Skeletal muscle cell (primary cell): ENCODE results near the gene PHKG2.
"Not testable (repeated sequence)": the region's sequence is repeated elsewhere in the genome, so short reads cannot be mapped to it uniquely, and the experiment has no call there.

Source experiments
- DNase-seq: peaks from one replicate; pipeline ENCODE4 v3.0.0-alpha.2; 2010; ENCODE audit warnings: low read depth
- H3K4me3 ChIP-seq: 2 replicates; pipeline ENCODE4 v1.5.1; 2011; ENCODE audit warnings: low read depth, mild to moderate bottlenecking, control low read depth, low read length, moderate library complexity

The PHKG2 gene

GRCh38 chr16:30747799-30748633 lies at the start of gene PHKG2:
PHKG2 (plus strand) TSS chr16:30748425; CDS start chr16:30748821, 396 bp downstream.
- peak within 1 kb of the TSS; percentile 71 for H3K4me3 ChIP-seq
- peak; percentile 95 for DNase-seq

- DNase-seq = peak; percentile 25
- H3K4me3 ChIP-seq = peak within 1 kb of the TSS; percentile 92
Observed at GRCh38 chr16:30698816-30699614, 49.2 kb upstream of the PHKG2 start, which contains the start of gene SRCAP. SRCAP (plus strand) TSS chr16:30699171; CDS start chr16:30700825, 1,654 bp downstream.

- DNase-seq = no peak
- H3K4me3 ChIP-seq = peak overlapping the region; percentile 92
Observed at GRCh38 chr16:30699615-30700099, 48.6 kb upstream of the PHKG2 start.

- no peak overlapping the region for H3K4me3 ChIP-seq
Observed at GRCh38 chr16:30700491-30700890, 47.7 kb upstream of the PHKG2 start.

GRCh38 chr16:30700971-30701370 lies 47.3 kb upstream of the PHKG2 start:
- no peak overlapping the region for H3K4me3 ChIP-seq
- no peak for DNase-seq

More at GRCh38 chr16:30700491-30700890, 47.7 kb upstream of the PHKG2 start:
- no peak for DNase-seq

GRCh38 chr16:30703071-30703470 lies 45.2 kb upstream of the PHKG2 start:
- H3K4me3 ChIP-seq, DNase-seq: not testable (repeated sequence)

- no peak for DNase-seq
- H3K4me3 ChIP-seq = no peak overlapping the region
Observed at GRCh38 chr16:30703971-30704370, 44.3 kb upstream of the PHKG2 start.

- DNase-seq = no peak
- no peak overlapping the region for H3K4me3 ChIP-seq
Observed at GRCh38 chr16:30706046-30706445, 42.2 kb upstream of the PHKG2 start.

- DNase-seq = no peak
- no peak overlapping the region for H3K4me3 ChIP-seq
Observed at GRCh38 chr16:30710971-30711370, 37.3 kb upstream of the PHKG2 start.

GRCh38 chr16:30711712-30712111 lies 36.5 kb upstream of the PHKG2 start:
- no peak overlapping the region for H3K4me3 ChIP-seq
- no peak for DNase-seq

- H3K4me3 ChIP-seq = no peak overlapping the region
- DNase-seq = no peak
Observed at GRCh38 chr16:30715750-30716445, 32.3 kb upstream of the PHKG2 start.

- DNase-seq = no peak
- H3K4me3 ChIP-seq = no peak overlapping the region
Observed at GRCh38 chr16:30720086-30720485, 28.1 kb upstream of the PHKG2 start.

- no peak for DNase-seq
- H3K4me3 ChIP-seq = no peak overlapping the region
Observed at GRCh38 chr16:30720694-30721093, 27.5 kb upstream of the PHKG2 start.

- DNase-seq = no peak
- H3K4me3 ChIP-seq = no peak overlapping the region
Observed at GRCh38 chr16:30721167-30721566, 27.1 kb upstream of the PHKG2 start.

GRCh38 chr16:30721606-30722005 lies 26.6 kb upstream of the PHKG2 start:
- no peak overlapping the region for H3K4me3 ChIP-seq
- no peak for DNase-seq

- no peak overlapping the region for H3K4me3 ChIP-seq
- DNase-seq = no peak
Observed at GRCh38 chr16:30722443-30722842, 25.8 kb upstream of the PHKG2 start.

- no peak overlapping the region for H3K4me3 ChIP-seq
Observed at GRCh38 chr16:30722916-30723315, 25.3 kb upstream of the PHKG2 start.

GRCh38 chr16:30723725-30724355 lies 24.4 kb upstream of the PHKG2 start:
- H3K4me3 ChIP-seq = no peak overlapping the region
- DNase-seq = no peak

More at GRCh38 chr16:30722916-30723315, 25.3 kb upstream of the PHKG2 start:
- no peak for DNase-seq
